GM12892 (cell line): ENCODE data around the gene STMN3.
"Not testable (repeated sequence)": the region's sequence is repeated elsewhere in the genome, so short reads cannot be mapped to it uniquely, and the experiment has no call there.

Source experiments
- POLR2A ChIP-seq: IDR thresholded peaks from 2 replicates; pipeline ENCODE4 v1.6.1; 2011; ENCODE audit warnings: low read depth, low read length, control low read depth
- POLR2AphosphoS5 ChIP-seq: IDR thresholded peaks from 2 replicates; pipeline ENCODE4 v1.6.1; 2011; ENCODE audit warnings: low read depth, low read length, control low read depth

- TF ChIP-seq POLR2AphosphoS5, POLR2A: not testable (repeated sequence)
These were observed 12.5 kb downstream of the STMN3 start for GRCh38 chr20:63640686-63641085.
